HepG2 (cell line): ENCODE results near the gene DRAXIN. TPM values are rescaled to one million over a fixed set of nuclear protein-coding genes. Genes with fewer than 3 reads are reported as not detected.
A peak's percentile ranks its signal among the peaks of the same experiment; 100 is the strongest.

Source experiments
- ATAC-seq: fragments of 200-7000 bp; cut with Tn5 transposase; 3 replicates; pipeline ENCODE4 v1.9.1; 2020; ENCODE audit warnings: mild to moderate bottlenecking, moderate library complexity
- BruUV-seq: library from RNA; stranded (reverse); fragments of 400-500 nt; replicated peaks from 2 replicates; lab custom pipeline; 2021; lab: Mats Ljungman, UMichigan
- CTCF ChIA-PET: fragments of 300-600 bp; formaldehyde crosslinking; extraction: SDS; loops from one replicate; lab custom pipeline; 2021; ENCODE audit warnings: low total read pairs, inconsistent platforms, low intra/inter-chr PET ratio; lab: Yijun Ruan, JAX
- POLR2A ChIA-PET: fragments of 350-600 bp; sonication (Branson Sonifier 250); formaldehyde crosslinking; loops from one replicate; lab custom pipeline; 2020; ENCODE audit warnings: antibody characterized with exemption, inconsistent platforms; lab: Yijun Ruan, JAX
- DNase-seq: peaks from one replicate; pipeline ENCODE4 v3.0.0-alpha.2; 2015; ENCODE audit warnings: low spot score
- FAIRE-seq: peaks from 3 replicates; lab custom pipeline; 2011; peaks lifted over from hg19 to GRCh38; lab: Jason Lieb, UNC
- H2AFZ ChIP-seq: one replicate; pipeline ENCODE4 v1.6.1; 2011; ENCODE audit warnings: low read length, inconsistent platforms
- H3K27ac ChIP-seq: fragments of 300-600 bp; 3 replicates; pipeline ENCODE4 v1.8.0; 2011; ENCODE audit warnings: mixed run types, mild to moderate bottlenecking, mixed read lengths, low read length, inconsistent platforms; ENCODE audit not compliant: insufficient read depth; ENCODE audit errors: extremely low read length
- H3K27me3 ChIP-seq, 2 experiments: fragments of 200-600 bp in 1 of 2; 2 replicates in 1 of 2; 3 replicates in 1 of 2; pipeline versions ENCODE4 v1.6.0 to v1.8.0; 2011; ENCODE audit warnings: low read length in 2 of 2, mild to moderate bottlenecking in 2 of 2, moderate library complexity in 2 of 2, inconsistent platforms in 1 of 2; ENCODE audit not compliant: insufficient read depth in 2 of 2, control insufficient read depth in 1 of 2
- H3K36me3 ChIP-seq, 2 experiments: fragments of 200-600 bp in 1 of 2; replicated peaks in 1 of 2; 2 replicates in 1 of 2; 3 replicates in 1 of 2; pipeline versions ENCODE4 v1.5.1 to v1.8.0; 2011; ENCODE audit warnings: low read length in 2 of 2, inconsistent platforms in 1 of 2; ENCODE audit not compliant: insufficient read depth in 2 of 2, control insufficient read depth in 1 of 2
- H3K4me1 ChIP-seq: 2 replicates; pipeline ENCODE4 v1.5.1; 2012; ENCODE audit warnings: low read length, inconsistent platforms; ENCODE audit not compliant: insufficient read depth
- H3K4me2 ChIP-seq: 2 replicates; pipeline ENCODE4 v1.6.0; 2011; ENCODE audit warnings: low read depth, low read length, inconsistent platforms
- H3K4me3 ChIP-seq, 3 experiments: fragments of 200-600 bp in 1 of 3; sonication (generic), shearing (Covaris generic) in 1 of 3; replicated peaks in 1 of 3; 2 replicates each; pipeline ENCODE4 v1.5.1; 2011 to 2016; ENCODE audit warnings: low read length in 3 of 3, inconsistent platforms in 2 of 3, low read depth in 2 of 3, mild to moderate bottlenecking in 2 of 3, control low read depth in 1 of 3, mixed read lengths in 1 of 3; ENCODE audit not compliant: insufficient read depth in 1 of 3
- H3K79me2 ChIP-seq: one replicate; pipeline ENCODE4 v1.6.1; 2011; ENCODE audit warnings: low read length, inconsistent platforms; ENCODE audit not compliant: insufficient read depth
- H3K9ac ChIP-seq: 2 replicates; pipeline ENCODE4 v1.6.0; 2011; ENCODE audit warnings: mild to moderate bottlenecking, low read depth, low read length, inconsistent platforms; ENCODE audit not compliant: insufficient read depth
- H3K9me3 ChIP-seq: 2 replicates; pipeline ENCODE4 v1.5.1; 2012; ENCODE audit warnings: mild to moderate bottlenecking, low read length
- H4K20me1 ChIP-seq: 2 replicates; pipeline ENCODE4 v1.6.0; 2011; ENCODE audit warnings: inconsistent platforms, mild to moderate bottlenecking, low read length, moderate library complexity; ENCODE audit not compliant: insufficient read depth
- AGO2 ChIP-seq: fragments of 200-400 bp; formaldehyde crosslinking; optimal IDR thresholded peaks from 2 replicates; pipeline ENCODE3; 2017; ENCODE audit warnings: mild to moderate bottlenecking, low read depth, low read length, moderate library complexity
- ATRX ChIP-seq: sonication (generic); formaldehyde crosslinking; IDR thresholded peaks from 2 replicates; pipeline ENCODE4 v1.4.0; 2020; ENCODE audit warnings: missing genetic modification reagents, borderline replicate concordance
- FOXK2 ChIP-seq: fragments of 450-650 bp; IDR thresholded peaks from 2 replicates; pipeline ENCODE4 v1.6.1; 2016
- GLI4 ChIP-seq: sonication (generic); formaldehyde crosslinking; IDR thresholded peaks from 2 replicates; pipeline ENCODE4 v1.5.1; 2020; ENCODE audit warnings: missing genetic modification reagents, mild to moderate bottlenecking, moderate library complexity, borderline replicate concordance
- PHF21A ChIP-seq: sonication (generic); formaldehyde crosslinking; IDR thresholded peaks from 2 replicates; pipeline ENCODE4 v1.5.0; 2020; ENCODE audit warnings: mild to moderate bottlenecking, missing genetic modification reagents
- ZNF562 ChIP-seq: sonication (generic); formaldehyde crosslinking; IDR thresholded peaks from 2 replicates; pipeline ENCODE4 v1.8.0; 2022; ENCODE audit warnings: missing genetic modification reagents, borderline replicate concordance
- ZNF607 ChIP-seq: sonication (generic); formaldehyde crosslinking; IDR thresholded peaks from 2 replicates; pipeline ENCODE4 v1.5.1; 2020; ENCODE audit warnings: missing genetic modification reagents, mild to moderate bottlenecking, borderline replicate concordance
- ZNF687 ChIP-seq: sonication (generic); formaldehyde crosslinking; IDR thresholded peaks from 2 replicates; pipeline ENCODE4 v1.5.1; 2020; ENCODE audit warnings: mild to moderate bottlenecking, missing genetic modification reagents, moderate library complexity
- WGBS: methylation state at CpG from one replicate; pipeline ENCODE4 v1.1.6; 2017; ENCODE audit warnings: low lambda C conversion rate; 5-methylcytosine and 5-hydroxymethylcytosine counted together
- in situ Hi-C: cut with HindIII; loops from 2 replicates; pipeline ENCODE4 v1.10.0; 2017; ENCODE audit warnings: low pct_unique_long_range_greater_than_20kb; ENCODE audit not compliant: extremely low pct_ligation_motif_present
- intact Hi-C: fragments of 100-400 bp; cut with micrococcal nuclease; formaldehyde crosslinking; loops from one replicate; pipeline ENCODE4 v1.10.0; 2022; ENCODE audit not compliant: unreplicated experiment
- polyA plus RNA-seq, 8 experiments: library from polyadenylated mRNA; depleted of rRNA in 3 of 8; stranded (reverse) in 7 of 8; unstranded in 1 of 8; fragments of >200 nt; fragmentation: Illumina TruSeq in 4 of 8; extraction: Trizol in 4 of 8; gene quantifications; 2 replicates each; pipeline versions ENCODE4 v1.2.1 to v1.2.3, GENCODE V29; 2011 to 2016; ENCODE audit warnings: low read depth in 4 of 8, missing spikeins in 1 of 8, mixed read lengths in 1 of 8; ENCODE audit not compliant: insufficient read depth in 1 of 8
- total RNA-seq, 5 experiments: library from RNA; depleted of rRNA; stranded (reverse); fragments of >200 nt; fragmentation: Illumina TruSeq; extraction: Trizol; gene quantifications; 2 replicates each; pipeline ENCODE4 v1.2.3, GENCODE V29; 2016; ENCODE audit warnings: low read depth in 1 of 5
- TF ChIP-seq, protein P1 (sequence below): sonication (generic); formaldehyde crosslinking; IDR thresholded peaks from 2 replicates; pipeline ENCODE4 v1.5.1; 2020; ENCODE audit warnings: missing genetic modification reagents, mild to moderate bottlenecking, borderline replicate concordance

The DRAXIN gene
- total and polyA plus RNA-seq, 2 of the 13 experiments (the other 11 are each of a cell fraction or from before 2014, with no cell fraction given) = 0.02 TPM; not detected in 1

GRCh38 chr1:11668516-11668915 is 23.0 kb upstream of the DRAXIN start:
- H3K9ac ChIP-seq = no peak overlapping the region
- POLR2A ChIA-PET = no interaction called here
- H3K27me3 ChIP-seq = no peaks in the 10 kb centered on the region
- in situ Hi-C loops = no loop called here
- H3K4me1 ChIP-seq = peaks cover 45% of the 10 kb centered on the region
- H3K79me2 ChIP-seq = no peaks in the 10 kb centered on the region
- H3K36me3 ChIP-seq = peaks cover 1 to 7% of the 10 kb centered on the region in 2 experiments; a peak in 4 of 5 replicates
- no CpG with 5 or more reads among the region's 14 CpGs for WGBS
- no peak overlapping the region for H2AFZ ChIP-seq
- no peak for FAIRE-seq
- no peak overlapping the region for H3K4me3 ChIP-seq
- H3K27ac ChIP-seq = no peak overlapping the region
- no peak for TF ChIP-seq ZNF607 (CRISPR knock-in tag)
- TF ChIP-seq, protein P1, sequence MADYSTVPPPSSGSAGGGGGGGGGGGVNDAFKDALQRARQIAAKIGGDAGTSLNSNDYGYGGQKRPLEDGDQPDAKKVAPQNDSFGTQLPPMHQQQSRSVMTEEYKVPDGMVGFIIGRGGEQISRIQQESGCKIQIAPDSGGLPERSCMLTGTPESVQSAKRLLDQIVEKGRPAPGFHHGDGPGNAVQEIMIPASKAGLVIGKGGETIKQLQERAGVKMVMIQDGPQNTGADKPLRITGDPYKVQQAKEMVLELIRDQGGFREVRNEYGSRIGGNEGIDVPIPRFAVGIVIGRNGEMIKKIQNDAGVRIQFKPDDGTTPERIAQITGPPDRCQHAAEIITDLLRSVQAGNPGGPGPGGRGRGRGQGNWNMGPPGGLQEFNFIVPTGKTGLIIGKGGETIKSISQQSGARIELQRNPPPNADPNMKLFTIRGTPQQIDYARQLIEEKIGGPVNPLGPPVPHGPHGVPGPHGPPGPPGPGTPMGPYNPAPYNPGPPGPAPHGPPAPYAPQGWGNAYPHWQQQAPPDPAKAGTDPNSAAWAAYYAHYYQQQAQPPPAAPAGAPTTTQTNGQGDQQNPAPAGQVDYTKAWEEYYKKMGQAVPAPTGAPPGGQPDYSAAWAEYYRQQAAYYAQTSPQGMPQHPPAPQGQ (CRISPR knock-in tag) = no peak
- no peak for TF ChIP-seq GLI4 (CRISPR knock-in tag)
- peak; percentile 60 for TF ChIP-seq AGO2
- TF ChIP-seq ATRX (CRISPR knock-in tag) = no peak
- TF ChIP-seq FOXK2 = no peak
- peak; percentile 19; the same call in 1 of the 2 replicates for TF ChIP-seq ZNF687 (CRISPR knock-in tag)
- TF ChIP-seq ZNF562 (CRISPR knock-in tag) = no peak
- TF ChIP-seq PHF21A (CRISPR knock-in tag) = no peak
- TF ChIP-seq, all 625 proteins: peak for 2
- CTCF ChIA-PET = no interaction called here
- DNase-seq = no peak
- no peaks in the 10 kb centered on the region for H3K9me3 ChIP-seq
- no peak overlapping the region for H3K4me2 ChIP-seq
- intact Hi-C loops = no loop called here
- ATAC-seq = no peak
- no peaks in the 10 kb centered on the region for H4K20me1 ChIP-seq
- no TSS peak for BruUV-seq
